ENCODE results near the gene FNIP2.
"Not testable (repeated sequence)": the region's sequence is repeated elsewhere in the genome, so short reads cannot be mapped to it uniquely, and the experiment has no call there.

DNA sequence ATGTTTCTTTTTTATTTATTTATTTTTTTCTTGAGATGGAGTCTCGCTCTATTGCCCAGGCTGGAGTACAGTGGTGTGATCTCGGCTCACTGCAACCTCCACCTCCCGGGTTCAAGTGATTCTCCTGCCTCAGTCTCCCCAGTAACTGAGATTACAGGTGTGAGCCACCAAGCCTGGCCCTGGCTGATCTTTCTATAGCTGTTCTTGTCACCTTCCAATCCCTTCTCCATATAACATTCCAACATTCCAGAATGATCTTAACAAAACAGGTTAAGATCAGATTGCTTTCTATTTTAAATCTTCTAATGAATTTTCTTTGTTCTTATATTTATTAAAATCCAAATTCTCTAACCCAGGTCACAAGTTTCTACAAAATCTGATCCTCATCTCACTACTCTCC lies 188.1 kb downstream of the FNIP2 start:
- TF ChIP-seq, protein P1, sequence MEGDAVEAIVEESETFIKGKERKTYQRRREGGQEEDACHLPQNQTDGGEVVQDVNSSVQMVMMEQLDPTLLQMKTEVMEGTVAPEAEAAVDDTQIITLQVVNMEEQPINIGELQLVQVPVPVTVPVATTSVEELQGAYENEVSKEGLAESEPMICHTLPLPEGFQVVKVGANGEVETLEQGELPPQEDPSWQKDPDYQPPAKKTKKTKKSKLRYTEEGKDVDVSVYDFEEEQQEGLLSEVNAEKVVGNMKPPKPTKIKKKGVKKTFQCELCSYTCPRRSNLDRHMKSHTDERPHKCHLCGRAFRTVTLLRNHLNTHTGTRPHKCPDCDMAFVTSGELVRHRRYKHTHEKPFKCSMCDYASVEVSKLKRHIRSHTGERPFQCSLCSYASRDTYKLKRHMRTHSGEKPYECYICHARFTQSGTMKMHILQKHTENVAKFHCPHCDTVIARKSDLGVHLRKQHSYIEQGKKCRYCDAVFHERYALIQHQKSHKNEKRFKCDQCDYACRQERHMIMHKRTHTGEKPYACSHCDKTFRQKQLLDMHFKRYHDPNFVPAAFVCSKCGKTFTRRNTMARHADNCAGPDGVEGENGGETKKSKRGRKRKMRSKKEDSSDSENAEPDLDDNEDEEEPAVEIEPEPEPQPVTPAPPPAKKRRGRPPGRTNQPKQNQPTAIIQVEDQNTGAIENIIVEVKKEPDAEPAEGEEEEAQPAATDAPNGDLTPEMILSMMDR (IDR thresholded peaks at IDR 0.05), result not testable (repeated sequence)
- TF ChIP-seq POLR2A (IDR thresholded peaks at IDR 0.05), result not testable (repeated sequence)

Data from heart left ventricle (tissue), 13 donors.